Measurements from ENCODE around the gene GID8.
A peak's percentile ranks its signal among the peaks of the same experiment; 100 is the strongest.

DNA sequence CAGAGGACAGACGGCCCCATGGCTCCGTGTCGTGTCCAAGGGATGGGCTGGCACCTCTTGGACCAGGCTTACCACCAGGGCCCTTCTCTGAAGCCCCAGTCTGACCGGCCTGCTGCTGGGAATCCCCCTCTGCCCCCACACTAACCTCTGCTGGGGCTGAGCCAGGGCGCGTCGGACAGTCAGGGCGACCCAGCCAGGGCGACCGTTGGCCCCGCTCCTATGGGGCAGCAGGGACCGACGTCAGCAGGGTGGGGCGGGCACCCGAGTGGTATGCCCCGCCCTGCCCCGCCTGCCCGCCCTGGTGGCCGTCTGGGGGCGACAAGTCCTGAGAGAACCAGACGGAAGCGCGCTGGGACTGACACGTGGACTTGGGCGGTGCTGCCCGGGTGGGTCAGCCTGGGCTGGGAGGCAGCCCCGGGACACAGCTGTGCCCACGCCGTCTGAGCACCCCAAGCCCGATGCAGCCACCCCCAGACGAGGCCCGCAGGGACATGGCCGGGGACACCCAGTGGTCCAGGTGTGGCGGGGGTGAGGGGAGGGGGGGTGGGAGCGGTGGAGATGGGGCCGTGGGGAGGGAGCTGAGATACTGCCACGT, 14.5 kb downstream of the GID8 start, which contains the start of gene SLC17A9:
- TF ChIP-seq ZFP1 (CRISPR knock-in tag; IDR thresholded peaks at IDR 0.05) (peak; percentile 67), KDM1A (CRISPR knock-in tag; IDR thresholded peaks at IDR 0.05) (no peak; the same call in 1 of the 2 replicates), ZNF432 (CRISPR knock-in tag; IDR thresholded peaks at IDR 0.05; ENCODE audit: borderline replicate concordance) (no peak; the same call in 1 of the 2 replicates), POLR2A (IDR thresholded peaks at IDR 0.05; ENCODE audit: insufficient read depth in 1 of 2, low read depth in 2 of 2, low read length in 2 of 2) (peak in 1 of 2 experiments; percentile 91; a peak in 2 of 4 replicates), ZNF441 (CRISPR knock-in tag; IDR thresholded peaks at IDR 0.05; ENCODE audit: borderline replicate concordance) (peak; percentile 94), ZNF652 (CRISPR knock-in tag; IDR thresholded peaks at IDR 0.05; ENCODE audit: borderline replicate concordance, low read depth) (0 out of 2 replicates have a peak, but pooled peaks have one; percentile 20), KLF9 (CRISPR knock-in tag; IDR thresholded peaks at IDR 0.05; ENCODE audit: low read depth) (peak; percentile 88; the same call in 1 of the 2 replicates), FOSL1 (CRISPR knock-in tag; IDR thresholded peaks at IDR 0.05; ENCODE audit: borderline replicate concordance) (peak; percentile 17; the same call in 1 of the 2 replicates)
- TF ChIP-seq, protein P1, sequence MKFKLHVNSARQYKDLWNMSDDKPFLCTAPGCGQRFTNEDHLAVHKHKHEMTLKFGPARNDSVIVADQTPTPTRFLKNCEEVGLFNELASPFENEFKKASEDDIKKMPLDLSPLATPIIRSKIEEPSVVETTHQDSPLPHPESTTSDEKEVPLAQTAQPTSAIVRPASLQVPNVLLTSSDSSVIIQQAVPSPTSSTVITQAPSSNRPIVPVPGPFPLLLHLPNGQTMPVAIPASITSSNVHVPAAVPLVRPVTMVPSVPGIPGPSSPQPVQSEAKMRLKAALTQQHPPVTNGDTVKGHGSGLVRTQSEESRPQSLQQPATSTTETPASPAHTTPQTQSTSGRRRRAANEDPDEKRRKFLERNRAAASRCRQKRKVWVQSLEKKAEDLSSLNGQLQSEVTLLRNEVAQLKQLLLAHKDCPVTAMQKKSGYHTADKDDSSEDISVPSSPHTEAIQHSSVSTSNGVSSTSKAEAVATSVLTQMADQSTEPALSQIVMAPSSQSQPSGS (CRISPR knock-in tag; IDR thresholded peaks at IDR 0.05) = peak; percentile 89
